ENCODE data around the gene ICAM4.

Gene ICAM4

DNA sequence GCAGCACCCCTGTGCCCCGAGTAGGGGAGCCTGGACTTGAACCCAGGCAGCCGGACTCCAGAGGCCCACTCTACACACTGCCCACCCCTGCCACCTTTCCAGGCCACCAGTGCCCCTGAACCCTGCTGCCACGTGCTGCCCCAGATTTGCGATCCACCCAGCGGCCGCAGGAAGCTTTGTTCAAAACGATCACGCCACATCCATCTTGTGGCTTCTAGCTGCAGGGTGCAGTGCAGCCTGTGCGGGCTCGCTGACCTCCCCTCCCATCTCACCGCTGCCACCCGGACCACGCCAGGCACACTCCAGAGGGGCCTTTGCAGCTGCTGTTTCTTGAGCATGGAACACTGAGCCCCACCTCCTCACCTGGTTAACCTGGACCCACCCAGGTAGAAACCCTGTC lies 42.8 kb downstream of the ICAM4 start:
- Histone ChIP-seq H3K9me2 (replicated peaks; ENCODE audit: insufficient read depth, low read length) (no peaks in the 10 kb centered on the region), H3K4me3 (ENCODE audit: low read length) (no peak overlapping the region), H2AFZ (ENCODE audit: low read length) (no peak overlapping the region), H3K9me3 (replicated peaks; ENCODE audit: insufficient read depth, low read length) (no peaks in the 10 kb centered on the region), H3K9ac (ENCODE audit: low read length) (no peak overlapping the region), H3F3A (ENCODE audit: insufficient read depth, low read length) (no peaks in the 10 kb centered on the region), H3K27ac (ENCODE audit: low read length) (no peak overlapping the region), H3K79me2 (ENCODE audit: low read length) (peaks cover 75% of the 10 kb centered on the region), H3K4me2 (ENCODE audit: low read depth, low read length) (no peak overlapping the region), H4K20me1 (ENCODE audit: insufficient read depth, low read length) (no peaks in the 10 kb centered on the region), H3K27me3 (replicated peaks; ENCODE audit: insufficient read depth, low read length) (no peaks in the 10 kb centered on the region), H3K36me3 (replicated peaks; ENCODE audit: insufficient read depth, low read length) (peaks cover 12% of the 10 kb centered on the region; the same call in 1 of the 2 replicates), H3K4me1 (ENCODE audit: low read length) (0 out of 2 replicates have a peak, but pooled peaks cover 3% of the 10 kb centered on the region)
- no peak for DNase-seq
- TF ChIP-seq EZH2 (optimal IDR thresholded peaks at IDR 0.05; ENCODE audit: low read depth, low read length) (no peak), EZH2phosphoT487 (IDR thresholded peaks at IDR 0.05; ENCODE audit: low read length) (no peak)
- TF ChIP-seq, protein P1, sequence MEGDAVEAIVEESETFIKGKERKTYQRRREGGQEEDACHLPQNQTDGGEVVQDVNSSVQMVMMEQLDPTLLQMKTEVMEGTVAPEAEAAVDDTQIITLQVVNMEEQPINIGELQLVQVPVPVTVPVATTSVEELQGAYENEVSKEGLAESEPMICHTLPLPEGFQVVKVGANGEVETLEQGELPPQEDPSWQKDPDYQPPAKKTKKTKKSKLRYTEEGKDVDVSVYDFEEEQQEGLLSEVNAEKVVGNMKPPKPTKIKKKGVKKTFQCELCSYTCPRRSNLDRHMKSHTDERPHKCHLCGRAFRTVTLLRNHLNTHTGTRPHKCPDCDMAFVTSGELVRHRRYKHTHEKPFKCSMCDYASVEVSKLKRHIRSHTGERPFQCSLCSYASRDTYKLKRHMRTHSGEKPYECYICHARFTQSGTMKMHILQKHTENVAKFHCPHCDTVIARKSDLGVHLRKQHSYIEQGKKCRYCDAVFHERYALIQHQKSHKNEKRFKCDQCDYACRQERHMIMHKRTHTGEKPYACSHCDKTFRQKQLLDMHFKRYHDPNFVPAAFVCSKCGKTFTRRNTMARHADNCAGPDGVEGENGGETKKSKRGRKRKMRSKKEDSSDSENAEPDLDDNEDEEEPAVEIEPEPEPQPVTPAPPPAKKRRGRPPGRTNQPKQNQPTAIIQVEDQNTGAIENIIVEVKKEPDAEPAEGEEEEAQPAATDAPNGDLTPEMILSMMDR (IDR thresholded peaks at IDR 0.05; ENCODE audit: low read length), result no peak

DNA sequence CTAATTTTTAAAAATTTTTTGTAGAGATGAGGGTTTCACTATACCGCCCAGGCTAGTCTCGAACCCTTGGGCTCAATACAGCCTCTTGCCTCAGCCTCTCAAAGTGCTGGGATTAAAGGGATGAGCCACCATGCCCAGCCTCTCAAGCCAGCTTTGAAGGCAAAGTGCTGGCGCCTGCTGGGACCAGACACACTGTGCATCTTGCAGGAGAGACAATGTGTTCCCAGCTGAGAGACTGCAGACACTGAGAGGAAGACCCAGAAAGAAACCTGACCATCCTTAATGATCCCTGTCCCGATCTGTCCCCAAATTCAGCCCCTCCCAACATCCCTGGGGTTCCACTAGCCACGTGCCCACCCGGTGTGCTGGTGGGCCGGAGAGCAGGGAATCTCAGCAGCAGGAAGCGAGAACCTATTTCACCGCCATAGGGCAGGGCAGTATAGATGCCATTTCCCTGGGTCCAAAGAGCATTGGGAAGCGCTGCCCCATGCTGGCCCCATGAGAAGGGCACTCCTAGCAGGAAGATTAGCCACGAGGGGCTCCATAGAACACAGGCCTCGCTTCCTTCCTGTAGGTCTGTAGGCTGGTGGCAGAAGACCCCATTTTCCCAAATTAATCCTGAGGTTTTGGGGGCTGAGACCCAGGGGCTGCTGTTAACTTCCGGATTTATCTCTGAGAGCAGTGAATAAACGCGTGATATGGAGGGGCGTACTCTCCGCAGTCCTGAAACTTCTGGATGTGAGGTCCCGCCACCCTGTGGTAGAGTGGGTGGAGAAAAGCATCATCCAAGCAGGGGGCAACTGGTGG lies 45.6 kb downstream of the ICAM4 start:
- peak overlapping the region; percentile 69; the same call in 1 of the 2 replicates for H3K27ac ChIP-seq (ENCODE audit: low read length)
- no peak for DNase-seq
- H3K4me3 ChIP-seq (ENCODE audit: low read length), result peak overlapping the region; percentile 92
- H3K9me2 ChIP-seq (replicated peaks; ENCODE audit: insufficient read depth, low read length), result no peaks in the 10 kb centered on the region
- H3K4me1 ChIP-seq (ENCODE audit: low read length), result 0 out of 2 replicates have a peak, but pooled peaks cover 3% of the 10 kb centered on the region
- H3F3A ChIP-seq (ENCODE audit: insufficient read depth, low read length), result no peaks in the 10 kb centered on the region
- no peaks in the 10 kb centered on the region for H4K20me1 ChIP-seq (ENCODE audit: insufficient read depth, low read length)
- TF ChIP-seq, protein P1 (IDR thresholded peaks at IDR 0.05; ENCODE audit: low read length), result no peak
- TF ChIP-seq EZH2 (optimal IDR thresholded peaks at IDR 0.05; ENCODE audit: low read depth, low read length) (no peak), EZH2phosphoT487 (IDR thresholded peaks at IDR 0.05; ENCODE audit: low read length) (no peak)
- H3K79me2 ChIP-seq (ENCODE audit: low read length), result peaks cover 76% of the 10 kb centered on the region
- H3K9me3 ChIP-seq (replicated peaks; ENCODE audit: insufficient read depth, low read length), result no peaks in the 10 kb centered on the region
- peaks cover 11% of the 10 kb centered on the region; the same call in 1 of the 2 replicates for H3K36me3 ChIP-seq (replicated peaks; ENCODE audit: insufficient read depth, low read length)
- H2AFZ ChIP-seq (ENCODE audit: low read length), result no peak overlapping the region
- no peaks in the 10 kb centered on the region for H3K27me3 ChIP-seq (replicated peaks; ENCODE audit: insufficient read depth, low read length)
- H3K9ac ChIP-seq (ENCODE audit: low read length), result peak overlapping the region; percentile 91
- peak overlapping the region; percentile 80 for H3K4me2 ChIP-seq (ENCODE audit: low read depth, low read length)

DNA sequence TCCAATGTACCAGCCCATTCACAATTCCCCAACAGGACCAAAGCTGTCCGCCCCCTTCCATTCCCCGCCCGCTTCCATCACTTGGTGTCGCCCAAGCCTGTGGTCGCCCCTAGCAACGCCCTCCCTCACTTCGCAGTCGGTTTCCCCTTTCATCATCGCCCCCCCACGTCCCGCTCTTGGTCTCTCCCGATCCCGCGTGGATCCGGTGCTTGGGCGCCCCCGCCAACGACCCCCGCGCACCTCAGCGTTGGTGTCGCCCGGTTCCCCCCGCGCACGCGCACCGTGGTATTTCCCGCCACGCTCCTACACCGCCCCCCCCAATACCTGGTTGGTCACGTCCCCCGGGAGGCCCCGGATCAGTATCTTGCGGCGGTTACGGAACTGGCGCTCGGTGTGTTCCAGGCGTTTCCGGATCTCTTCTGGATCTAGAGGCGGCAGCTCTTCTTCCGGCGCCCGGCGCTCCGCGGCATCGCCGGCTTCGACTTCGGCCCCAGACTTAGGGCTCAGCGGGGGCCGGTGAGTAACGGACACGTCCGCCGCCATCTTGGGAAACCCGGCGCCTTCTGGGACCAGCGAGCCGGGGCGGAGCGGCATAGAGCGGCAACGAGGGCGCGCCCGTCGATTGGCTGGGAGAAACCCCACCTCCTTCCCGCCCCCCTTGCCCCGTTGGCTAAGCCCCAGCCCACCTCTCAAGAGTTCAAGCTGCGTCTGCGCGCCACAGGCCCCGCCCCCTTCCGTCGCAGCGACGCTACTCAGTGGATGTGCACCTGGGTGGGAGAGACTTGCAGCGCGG lies 46.4 kb downstream of the ICAM4 start, which contains the start of gene RAVER1:
TSS of gene RAVER1 (minus strand) at position 565 of the 793 bp plus-strand sequence. CDS start at position 543, 22 bp downstream.
- Histone ChIP-seq H3K36me3 (replicated peaks; ENCODE audit: insufficient read depth, low read length) (peaks cover 3% of the 10 kb centered on the region; the same call in 1 of the 2 replicates), H3K9me2 (replicated peaks; ENCODE audit: insufficient read depth, low read length) (no peaks in the 10 kb centered on the region), H3K27me3 (replicated peaks; ENCODE audit: insufficient read depth, low read length) (no peaks in the 10 kb centered on the region), H4K20me1 (ENCODE audit: insufficient read depth, low read length) (no peaks in the 10 kb centered on the region), H3K27ac (ENCODE audit: low read length) (peak within 1 kb of the TSS; percentile 69; the same call in 1 of the 2 replicates), H3K4me1 (ENCODE audit: low read length) (0 out of 2 replicates have a peak, but pooled peaks cover 3% of the 10 kb centered on the region), H3K79me2 (ENCODE audit: low read length) (peaks cover 69% of the 10 kb centered on the region), H3F3A (ENCODE audit: insufficient read depth, low read length) (no peaks in the 10 kb centered on the region), H3K9ac (ENCODE audit: low read length) (peak within 1 kb of the TSS; percentile 91), H2AFZ (ENCODE audit: low read length) (peak within 1 kb of the TSS; percentile 76), H3K4me2 (ENCODE audit: low read depth, low read length) (peak within 1 kb of the TSS; percentile 80), H3K9me3 (replicated peaks; ENCODE audit: insufficient read depth, low read length) (no peaks in the 10 kb centered on the region), H3K4me3 (ENCODE audit: low read length) (peak within 1 kb of the TSS; percentile 92)
- TF ChIP-seq EZH2 (optimal IDR thresholded peaks at IDR 0.05; ENCODE audit: low read depth, low read length) (no peak), EZH2phosphoT487 (IDR thresholded peaks at IDR 0.05; ENCODE audit: low read length) (no peak)
- TF ChIP-seq, protein P1 (IDR thresholded peaks at IDR 0.05; ENCODE audit: low read length), result no peak
- DNase-seq, result peak; percentile 98

Data from MM.1S (cell line).